Measurements from ENCODE around the gene CPNE5. TPM values are rescaled to one million over a fixed set of nuclear protein-coding genes. Genes with fewer than 3 reads are reported as not detected.

Gene CPNE5
- 15.3 TPM for total RNA-seq

GRCh38 chr6:36838896-36839748, at the start of gene CPNE5:
Gene CPNE5, minus strand, starts transcription at chr6:36839444. Its CDS starts 67 bp downstream, at chr6:36839377.

GRCh38 chr6:36885461-36886401, 46.5 kb upstream of the CPNE5 start, which contains the start of gene C6orf89:
Gene C6orf89, plus strand, starts transcription at chr6:36885952. Its CDS starts 13,493 bp downstream, at chr6:36899445.

GRCh38 chr6:36874443-36875249, 35.4 kb upstream of the CPNE5 start, which contains the start of gene PPIL1:
Gene PPIL1, minus strand, starts transcription at chr6:36874803. Its CDS starts 31 bp downstream, at chr6:36874772.

GRCh38 chr6:36697481-36697903, 141.8 kb downstream of the CPNE5 start, which contains the start of gene RAB44:
Gene RAB44, plus strand, starts transcription at chr6:36697826. Its CDS starts 6,410 bp downstream, at chr6:36704236.

Other genes with a start within 250 kb of the CPNE5 start
- gene SRSF3, start 245.1 kb downstream of the CPNE5 start, total RNA-seq = 255 TPM
- gene CDKN1A, start 160.7 kb downstream of the CPNE5 start, total RNA-seq = 1.3 TPM
- not detected for gene RAB44, start 141.6 kb downstream of the CPNE5 start, total RNA-seq
- 30.7 TPM for gene PPIL1, start 35.4 kb upstream of the CPNE5 start, total RNA-seq
- gene C6orf89, start 46.5 kb upstream of the CPNE5 start, total RNA-seq = 34.1 TPM
- gene PI16, start 115.3 kb upstream of the CPNE5 start, total RNA-seq = not detected
- gene MTCH1, start 146.8 kb upstream of the CPNE5 start, total RNA-seq = 126 TPM
- 2.2 TPM for gene FGD2, start 166.2 kb upstream of the CPNE5 start, total RNA-seq

Measured in parietal lobe (tissue), 1 donor.